Sigmoid colon (tissue), 4 donors: ENCODE data around the gene STK24.

Experiments
- CTCF ChIP-seq, 4 experiments: fragments of 450-650 bp in 3 of 4; fragments of 200-600 bp in 1 of 4; IDR thresholded peaks; one replicate each; pipeline ENCODE4 v1.5.1; 2016 to 2019; ENCODE audit warnings: antibody characterized with exemption in 4 of 4, mild to moderate bottlenecking in 3 of 4, moderate library complexity in 2 of 4
- EP300 ChIP-seq, 4 donors: sonication (generic); formaldehyde crosslinking; IDR thresholded peaks; one replicate each; pipeline ENCODE4 v1.6.1; 2017; ENCODE audit warnings: antibody characterized with exemption in 4 of 4
- POLR2A ChIP-seq, 2 donors: fragments of 450-650 bp; IDR thresholded peaks; one replicate each; pipeline ENCODE4 v1.6.1; 2016; ENCODE audit warnings: antibody characterized with exemption in 2 of 2, mild to moderate bottlenecking in 2 of 2, moderate library complexity in 2 of 2
- POLR2AphosphoS5 ChIP-seq, 4 donors: sonication (generic); formaldehyde crosslinking; IDR thresholded peaks; one replicate each; pipeline ENCODE4 v1.6.1; 2017; ENCODE audit warnings: antibody characterized with exemption in 4 of 4

GRCh38 chr13:98403076-98403475 lies 173.8 kb downstream of the STK24 start:
- TF ChIP-seq CTCF (IDR thresholded peaks at IDR 0.05) (no peak), POLR2AphosphoS5 (IDR thresholded peaks at IDR 0.05) (no peak), EP300 (IDR thresholded peaks at IDR 0.05) (no peak), POLR2A (IDR thresholded peaks at IDR 0.05) (no peak)
